GM23338 (cell line): ENCODE measurements around the gene SMIM5. TPM values are rescaled to one million over a fixed set of nuclear protein-coding genes. Genes with fewer than 3 reads are reported as not detected.

Experiments used
- ATAC-seq: fragments of 200-7000 bp; cut with Tn5 transposase; 3 replicates; pipeline ENCODE4 v1.9.1; 2020
- DNase-seq: peaks from one replicate; pipeline ENCODE4 v3.0.0-alpha.2; 2015; ENCODE audit warnings: low spot score
- H2AFZ ChIP-seq: fragments of 200-600 bp; sonication (generic); 2 replicates; pipeline ENCODE4 v1.8.0; 2016; ENCODE audit warnings: antibody characterized with exemption, mild to moderate bottlenecking, moderate library complexity
- H3F3A ChIP-seq: fragments of 200-600 bp; sonication (generic); replicated peaks from 2 replicates; pipeline ENCODE4 v1.8.0; 2017; ENCODE audit warnings: antibody characterized with exemption, mixed run types, low read depth
- H3K27ac ChIP-seq: fragments of 200-600 bp; sonication (generic); 2 replicates; pipeline ENCODE4 v1.6.1; 2016; ENCODE audit warnings: low read depth
- H3K27me3 ChIP-seq: fragments of 200-600 bp; sonication (generic); 2 replicates; pipeline ENCODE4 v1.8.0; 2016; ENCODE audit warnings: mild to moderate bottlenecking, mixed run types, moderate library complexity; ENCODE audit not compliant: insufficient read depth
- H3K36me3 ChIP-seq: fragments of 200-600 bp; sonication (generic); 2 replicates; pipeline ENCODE4 v1.8.0; 2016; ENCODE audit warnings: mild to moderate bottlenecking; ENCODE audit not compliant: insufficient read depth
- H3K4me1 ChIP-seq: fragments of 200-600 bp; sonication (generic); 2 replicates; pipeline ENCODE4 v1.8.0; 2016; ENCODE audit warnings: mild to moderate bottlenecking, moderate library complexity; ENCODE audit not compliant: insufficient read depth
- H3K4me2 ChIP-seq: fragments of 200-600 bp; sonication (generic); 2 replicates; pipeline ENCODE4 v1.7.1; 2017; ENCODE audit warnings: mixed run types
- H3K4me3 ChIP-seq: fragments of 200-600 bp; sonication (generic); 2 replicates; pipeline ENCODE4 v1.6.1; 2016; ENCODE audit warnings: mixed run types
- H3K79me2 ChIP-seq: fragments of 200-600 bp; sonication (generic); replicated peaks from 2 replicates; pipeline ENCODE4 v1.8.0; 2017; ENCODE audit warnings: mild to moderate bottlenecking; ENCODE audit not compliant: insufficient read depth
- H3K9me2 ChIP-seq: fragments of 200-600 bp; sonication (generic); 2 replicates; pipeline ENCODE4 v1.8.0; 2017; ENCODE audit not compliant: insufficient read depth
- H4K20me1 ChIP-seq: fragments of 200-600 bp; sonication (generic); replicated peaks from 2 replicates; pipeline ENCODE4 v1.8.0; 2017; ENCODE audit warnings: mild to moderate bottlenecking; ENCODE audit not compliant: insufficient read depth
- H3K27ac Mint-ChIP-seq: 2 replicates; pipeline ENCODE4 v1.8.0; 2020; ENCODE audit warnings: inconsistent platforms, mild to moderate bottlenecking, moderate library complexity, mixed read lengths
- H3K27me3 Mint-ChIP-seq: 3 replicates; pipeline ENCODE4 v1.8.0; 2022; ENCODE audit warnings: low read depth, mild to moderate bottlenecking, moderate library complexity, mixed read lengths, inconsistent platforms; ENCODE audit not compliant: insufficient read depth, poor library complexity
- H3K36me3 Mint-ChIP-seq: 3 replicates; pipeline ENCODE4 v1.8.0; 2021; ENCODE audit warnings: low read depth, mild to moderate bottlenecking, inconsistent platforms, moderate library complexity, mixed read lengths
- H3K4me1 Mint-ChIP-seq: 3 replicates; pipeline ENCODE4 v1.8.0; 2020; ENCODE audit warnings: mild to moderate bottlenecking, inconsistent platforms, mixed read lengths
- H3K4me3 Mint-ChIP-seq: 3 replicates; pipeline ENCODE4 v1.8.0; 2021; ENCODE audit warnings: moderate library complexity, mild to moderate bottlenecking, inconsistent platforms, mixed read lengths
- H3K9me3 Mint-ChIP-seq: 3 replicates; pipeline ENCODE4 v1.8.0; 2020; ENCODE audit warnings: moderate library complexity, mild to moderate bottlenecking, inconsistent platforms, mixed read lengths
- CREB1 ChIP-seq: fragments of 250-450 bp; sonication (Bioruptor Pico); IDR thresholded peaks from 2 replicates; pipeline ENCODE4 v1.5.0; 2020; ENCODE audit warnings: low read depth, mild to moderate bottlenecking, moderate library complexity
- CTCF ChIP-seq, 2 experiments: fragments of 200-600 bp in 1 of 2; sonication (generic) in 1 of 2; conservative IDR thresholded peaks; 2 replicates each; pipeline versions ENCODE4 v1.5.1 to v1.6.1; 2016 to 2017; ENCODE audit warnings: antibody characterized with exemption in 2 of 2, low read depth in 2 of 2, mild to moderate bottlenecking in 2 of 2, moderate library complexity in 1 of 2
- ETS1 ChIP-seq: IDR thresholded peaks from 2 replicates; pipeline ENCODE4 v1.6.1; 2016; ENCODE audit warnings: antibody characterized with exemption
- EZH2 ChIP-seq: fragments of 200-600 bp; sonication (generic); IDR thresholded peaks from one replicate; pipeline ENCODE4 v1.8.0; 2017; ENCODE audit warnings: antibody characterized with exemption, mild to moderate bottlenecking, low read depth; ENCODE audit not compliant: unreplicated experiment
- EZH2phosphoT487 ChIP-seq: fragments of 200-600 bp; sonication (generic); IDR thresholded peaks from one replicate; pipeline ENCODE4 v1.8.1; 2018; ENCODE audit warnings: antibody characterized with exemption; ENCODE audit not compliant: unreplicated experiment
- JUNB ChIP-seq: IDR thresholded peaks from one replicate; pipeline ENCODE4 v1.6.1; 2016; ENCODE audit warnings: antibody characterized with exemption; ENCODE audit not compliant: unreplicated experiment
- NANOG ChIP-seq: IDR thresholded peaks from 2 replicates; pipeline ENCODE4 v1.6.1; 2016; ENCODE audit warnings: antibody characterized with exemption, borderline replicate concordance
- POLR2AphosphoS5 ChIP-seq: IDR thresholded peaks from 2 replicates; pipeline ENCODE4 v1.6.1; 2016; ENCODE audit warnings: antibody characterized with exemption, low read depth
- REST ChIP-seq: IDR thresholded peaks from one replicate; pipeline ENCODE4 v1.6.1; 2018; ENCODE audit warnings: antibody characterized with exemption; ENCODE audit not compliant: unreplicated experiment
- STAT1 ChIP-seq: IDR thresholded peaks from one replicate; pipeline ENCODE4 v1.6.1; 2016; ENCODE audit warnings: antibody characterized with exemption; ENCODE audit not compliant: unreplicated experiment
- ZNF114 ChIP-seq: fragments of 250-450 bp; sonication (Bioruptor Pico); IDR thresholded peaks from 2 replicates; pipeline ENCODE4 v1.5.0; 2020; ENCODE audit warnings: mild to moderate bottlenecking, moderate library complexity
- ZNF331 ChIP-seq: fragments of 250-450 bp; sonication (Bioruptor Pico); IDR thresholded peaks from 2 replicates; pipeline ENCODE4 v1.5.0; 2020; ENCODE audit warnings: low read depth, mild to moderate bottlenecking, moderate library complexity
- ZNF462 ChIP-seq: fragments of 250-450 bp; sonication (Bioruptor Pico); IDR thresholded peaks from 2 replicates; pipeline ENCODE4 v1.5.0; 2020; ENCODE audit warnings: mild to moderate bottlenecking, moderate library complexity
- polyA plus RNA-seq: library from polyadenylated mRNA; unstranded; fragments of >200 nt; fragmentation: Nextera tagmentation; extraction: Ambion mirVana; gene quantifications from 2 replicates; pipeline ENCODE4 v1.2.1, GENCODE V29; 2016
- total RNA-seq: library from RNA; depleted of rRNA; stranded (reverse); fragments of >200 nt; shearing (Covaris generic); gene quantifications from 2 replicates; pipeline ENCODE4 v1.2.3, GENCODE V29; 2014

SMIM5 gene
- total and polyA plus RNA-seq, 2 experiments from 2014 or later: 0.16 TPM; not detected in 1

- Histone ChIP-seq H2AFZ (no peak overlapping the region), H3K4me2 (no peak overlapping the region), H3F3A (no peaks in the 10 kb centered on the region), H4K20me1 (no peaks in the 10 kb centered on the region; the same call in 1 of the 2 replicates), H3K27ac (no peak overlapping the region), H3K36me3 (no peaks in the 10 kb centered on the region), H3K27me3 (no peaks in the 10 kb centered on the region), H3K4me1 (peaks cover 9% of the 10 kb centered on the region), H3K4me3 (no peak overlapping the region), H3K9me2 (no peaks in the 10 kb centered on the region), H3K79me2 (no peaks in the 10 kb centered on the region)
- Mint-ChIP-seq H3K27me3 (peaks cover 19% of the 10 kb centered on the region), H3K4me3 (no peak overlapping the region), H3K36me3 (peaks cover 5% of the 10 kb centered on the region; the same call in 1 of the 3 replicates), H3K9me3 (no peaks in the 10 kb centered on the region), H3K27ac (no peak overlapping the region), H3K4me1 (peaks cover 22% of the 10 kb centered on the region)
- DNase-seq (no peak), ATAC-seq (no peak)
- TF ChIP-seq EZH2 (no peak), NANOG (no peak), ZNF462 (CRISPR knock-in tag) (no peak), REST (no peak), ZNF331 (no peak), CTCF (conservative IDR thresholded peaks at IDR 0.05; ENCODE audit: low read depth in 2 of 2) (no peak), CREB1 (no peak), EZH2phosphoT487 (no peak), POLR2AphosphoS5 (no peak), ZNF114 (CRISPR knock-in tag) (no peak), STAT1 (no peak), JUNB (no peak), ETS1 (no peak)
Measured at GRCh38 chr17:75634754-75635609, 1.7 kb downstream of the SMIM5 start.
